H7 (cell line): ENCODE measurements around the gene SULT2B1. TPM values are rescaled to one million over a fixed set of nuclear protein-coding genes. Genes with fewer than 3 reads are reported as not detected.
A peak's percentile ranks its signal among the peaks of the same experiment; 100 is the strongest.

Source experiments
- DNase-seq: peaks from one replicate; pipeline ENCODE4 v3.0.0; 2012
- H3K27me3 ChIP-seq: 2 replicates; pipeline ENCODE4 v1.6.0; 2011; ENCODE audit warnings: mild to moderate bottlenecking, low read length; ENCODE audit not compliant: control insufficient read depth, insufficient read depth
- H3K36me3 ChIP-seq: replicated peaks from 2 replicates; pipeline ENCODE4 v1.5.1; 2011; ENCODE audit warnings: low read length; ENCODE audit not compliant: control insufficient read depth, insufficient read depth
- H3K4me3 ChIP-seq: 2 replicates; pipeline ENCODE4 v1.5.1; 2011; ENCODE audit warnings: low read depth, mild to moderate bottlenecking, control low read depth, low read length, moderate library complexity; ENCODE audit not compliant: insufficient read depth
- total RNA-seq: library from RNA; depleted of rRNA; stranded (reverse); fragments of >200 nt; shearing (Covaris generic); gene quantifications from 2 replicates; pipeline ENCODE4 v1.2.3, GENCODE V29; 2014

SULT2B1 gene
- total RNA-seq, 1 experiment from 2014 or later = 2.8 TPM

GRCh38 chr19:48613852-48614435, 62.0 kb downstream of the SULT2B1 start:
- no peak overlapping the region for H3K4me3 ChIP-seq
- H3K27me3 ChIP-seq = no peaks in the 10 kb centered on the region
- DNase-seq = no peak
- H3K36me3 ChIP-seq = peaks cover 31% of the 10 kb centered on the region

DNA sequence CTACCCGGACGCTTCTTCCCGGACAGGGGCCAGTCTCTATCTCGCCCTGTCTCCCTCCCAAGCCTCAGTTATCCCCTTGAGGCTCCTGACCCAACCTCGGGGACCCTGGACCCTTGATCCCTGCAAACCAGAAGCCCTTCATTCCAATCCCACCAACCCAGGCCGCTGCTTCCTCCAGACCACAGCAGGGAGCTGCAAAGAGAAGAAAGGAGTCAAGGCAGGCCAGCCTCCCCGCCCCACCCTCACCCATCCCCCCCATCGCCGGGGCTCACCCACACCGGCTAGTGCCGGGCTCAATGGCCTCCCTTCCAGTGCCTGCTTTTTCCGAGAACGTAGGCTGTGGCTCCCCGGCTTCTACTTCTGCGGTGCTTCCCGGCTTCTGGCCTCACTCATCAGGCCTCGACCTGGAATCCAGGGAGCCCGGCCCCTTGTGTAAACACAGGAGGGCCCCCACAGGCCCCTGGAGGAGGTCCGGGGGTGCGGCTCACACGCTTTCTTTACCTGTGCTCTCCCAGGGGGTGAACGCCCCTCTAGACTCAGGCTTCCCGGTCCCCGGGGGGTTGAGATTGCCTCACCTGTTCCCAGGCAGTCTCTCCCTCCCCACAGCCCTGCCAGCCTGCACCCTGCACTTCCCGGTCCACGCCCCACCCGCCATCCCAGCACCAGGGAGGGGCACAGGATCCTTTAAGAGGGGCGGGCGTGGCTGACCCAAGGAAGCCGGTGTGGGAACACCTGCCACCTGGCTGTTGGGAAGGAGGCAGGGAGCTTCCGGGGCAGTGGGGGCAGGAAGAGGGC, 62.7 kb downstream of the SULT2B1 start, which contains the start of gene FAM83E:
Gene FAM83E (minus strand): TSS at position 641 of the 795 bp plus-strand sequence. CDS start 1,704 bp downstream, outside the sequence.
- DNase-seq = peak; percentile 97
- H3K36me3 ChIP-seq = peaks cover 31% of the 10 kb centered on the region
- peak within 1 kb of the TSS; percentile 14 for H3K4me3 ChIP-seq
- no peaks in the 10 kb centered on the region for H3K27me3 ChIP-seq

GRCh38 chr19:48615231-48616040, 63.5 kb downstream of the SULT2B1 start:
- no peak overlapping the region for H3K4me3 ChIP-seq
- DNase-seq = peak; percentile 74
- no peaks in the 10 kb centered on the region for H3K27me3 ChIP-seq
- peaks cover 31% of the 10 kb centered on the region for H3K36me3 ChIP-seq

DNA sequence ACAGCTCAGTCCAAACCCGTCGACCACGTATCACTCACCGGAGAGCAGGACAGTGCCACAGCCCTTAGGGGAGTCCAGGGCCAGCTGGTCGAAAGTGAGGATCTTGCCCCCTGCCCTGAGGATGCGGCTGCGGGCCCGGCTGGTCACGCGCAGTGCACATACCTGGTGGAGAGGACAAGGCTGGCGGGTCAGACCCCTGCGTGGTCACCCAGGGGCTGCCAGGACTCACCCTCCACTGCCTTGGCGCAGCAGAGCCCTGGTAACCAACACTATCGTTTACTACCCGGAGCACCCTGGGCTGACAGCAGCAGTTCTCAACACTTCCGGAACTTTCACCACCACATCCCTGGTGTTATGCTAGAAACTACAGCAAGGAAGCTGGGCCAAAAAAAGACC, 64.1 kb downstream of the SULT2B1 start:
- H3K27me3 ChIP-seq = no peaks in the 10 kb centered on the region
- peaks cover 31% of the 10 kb centered on the region for H3K36me3 ChIP-seq
- no peak overlapping the region for H3K4me3 ChIP-seq
- no peak for DNase-seq

GRCh38 chr19:48616491-48617056, 64.6 kb downstream of the SULT2B1 start:
- H3K4me3 ChIP-seq = no peak overlapping the region

GRCh38 chr19:48617146-48617937, 65.4 kb downstream of the SULT2B1 start:
- peak overlapping the region; percentile 100 for H3K4me3 ChIP-seq
- H3K36me3 ChIP-seq = peaks cover 31% of the 10 kb centered on the region
- no peak for DNase-seq
- H3K27me3 ChIP-seq = no peaks in the 10 kb centered on the region

More at GRCh38 chr19:48616491-48617056, 64.6 kb downstream of the SULT2B1 start:
- no peak for DNase-seq
- Histone ChIP-seq H3K27me3 (no peaks in the 10 kb centered on the region), H3K36me3 (peaks cover 31% of the 10 kb centered on the region)

DNA sequence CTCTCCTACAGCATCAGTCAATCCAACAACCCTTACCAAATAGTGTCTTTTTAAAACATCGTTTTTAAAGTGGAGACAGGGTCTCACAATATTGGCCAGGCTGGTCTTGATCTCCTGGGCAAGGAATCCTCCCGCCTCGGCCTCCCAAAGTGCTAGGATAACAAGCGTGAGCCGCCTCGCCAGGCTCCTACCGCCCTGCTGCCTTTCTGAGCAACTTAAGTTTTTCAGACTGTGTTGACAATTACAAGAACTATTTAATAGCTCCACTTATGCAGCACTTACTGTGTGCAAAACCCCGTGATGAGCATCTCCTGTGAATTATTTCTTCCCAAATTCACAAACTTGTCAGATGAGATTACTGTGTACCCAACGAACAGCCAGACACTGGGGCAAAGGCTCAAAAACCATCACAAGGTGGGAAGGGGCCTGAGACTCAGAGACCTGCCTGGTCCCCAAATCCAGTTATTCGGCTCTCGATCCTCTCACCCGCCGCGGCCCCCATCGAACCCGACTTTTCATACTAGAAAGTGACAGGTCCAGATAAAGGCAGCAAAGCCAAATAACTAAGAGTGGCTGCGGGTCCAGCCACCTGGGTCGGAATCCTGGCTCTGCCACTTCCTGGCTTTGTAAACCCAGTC, 66.4 kb downstream of the SULT2B1 start:
- DNase-seq = no peak
- H3K36me3 ChIP-seq = peaks cover 31% of the 10 kb centered on the region
- H3K27me3 ChIP-seq = no peaks in the 10 kb centered on the region
- peak overlapping the region; percentile 100 for H3K4me3 ChIP-seq

GRCh38 chr19:48618916-48619691, 67.1 kb downstream of the SULT2B1 start, which contains the start of the genes RPL18 and SPHK2:
Gene RPL18 (minus strand): TSS chr19:48619178. CDS start chr19:48619143, 35 bp downstream.
Gene SPHK2 (plus strand): TSS chr19:48619506. CDS start chr19:48620515, 1,009 bp downstream.
- peak within 1 kb of the TSS; percentile 100 for H3K4me3 ChIP-seq
- H3K27me3 ChIP-seq = no peaks in the 10 kb centered on the region
- peak; percentile 99 for DNase-seq
- peaks cover 27% of the 10 kb centered on the region for H3K36me3 ChIP-seq

GRCh38 chr19:48619692-48620585, 68.0 kb downstream of the SULT2B1 start:
- peak; percentile 33 for DNase-seq
- peak overlapping the region; percentile 100 for H3K4me3 ChIP-seq
- no peaks in the 10 kb centered on the region for H3K27me3 ChIP-seq
- peaks cover 27% of the 10 kb centered on the region for H3K36me3 ChIP-seq

DNA sequence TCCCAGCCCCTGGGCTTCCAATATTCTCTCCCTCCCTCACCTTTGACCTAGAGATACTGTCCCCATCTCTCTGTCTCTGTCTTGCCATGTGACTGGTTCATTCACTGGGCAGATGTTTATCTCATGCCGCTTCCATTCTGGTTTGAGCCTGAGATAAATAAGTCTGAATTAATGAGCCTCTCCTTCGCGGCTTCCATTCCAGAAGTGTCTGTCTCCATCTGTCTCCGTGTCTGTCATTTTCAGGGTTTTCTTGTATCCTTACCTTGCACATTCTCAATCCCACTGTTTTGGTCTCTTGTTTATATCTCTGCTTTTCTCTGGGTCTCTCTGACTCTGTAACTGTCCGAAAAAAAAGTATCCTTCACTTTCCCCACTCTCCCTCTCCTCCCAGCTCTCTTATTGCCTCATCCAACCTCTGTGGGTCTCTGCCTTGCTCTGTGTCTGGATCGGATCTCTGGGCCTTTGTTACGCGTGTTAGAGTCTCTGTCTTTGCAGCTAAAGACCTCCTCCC, 71.6 kb downstream of the SULT2B1 start:
- Histone ChIP-seq H3K4me3 (peak overlapping the region; percentile 30), H3K27me3 (no peaks in the 10 kb centered on the region), H3K36me3 (no peaks in the 10 kb centered on the region; the same call in none of the 2 replicates)
- DNase-seq = peak; percentile 54

- no peaks in the 10 kb centered on the region; the same call in none of the 2 replicates for H3K36me3 ChIP-seq
Observed at GRCh38 chr19:48624067-48624594, 72.2 kb downstream of the SULT2B1 start.

More at GRCh38 chr19:48624067-48624594, 72.2 kb downstream of the SULT2B1 start:
- Histone ChIP-seq H3K27me3 (no peaks in the 10 kb centered on the region), H3K4me3 (peak overlapping the region; percentile 61)
- DNase-seq = peak; percentile 99
